Measurements from ENCODE around the gene AVP.

AVP gene

DNA sequence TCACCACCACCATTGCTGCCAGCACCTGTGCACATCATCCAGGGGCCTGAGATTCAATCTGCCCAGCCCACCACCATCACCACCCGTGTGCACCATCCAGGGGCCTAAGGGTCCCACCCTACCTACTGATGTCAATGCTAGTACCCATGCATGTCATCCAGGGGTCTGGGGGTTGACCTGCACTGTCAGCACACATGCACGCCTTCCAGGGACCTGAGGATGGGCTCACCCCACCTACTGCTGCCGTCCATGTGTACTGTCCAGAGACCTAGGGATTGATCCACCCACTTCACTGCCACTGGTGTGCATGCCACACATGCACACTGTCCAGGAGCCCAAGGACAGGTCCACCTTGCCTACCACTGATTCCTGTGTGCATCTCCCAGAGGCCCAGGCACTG lies 25.0 kb downstream of the AVP start:
- in situ Hi-C loops (cut with MboI; ENCODE audit: low sequenced_read_pairs): no loop called here

DNA sequence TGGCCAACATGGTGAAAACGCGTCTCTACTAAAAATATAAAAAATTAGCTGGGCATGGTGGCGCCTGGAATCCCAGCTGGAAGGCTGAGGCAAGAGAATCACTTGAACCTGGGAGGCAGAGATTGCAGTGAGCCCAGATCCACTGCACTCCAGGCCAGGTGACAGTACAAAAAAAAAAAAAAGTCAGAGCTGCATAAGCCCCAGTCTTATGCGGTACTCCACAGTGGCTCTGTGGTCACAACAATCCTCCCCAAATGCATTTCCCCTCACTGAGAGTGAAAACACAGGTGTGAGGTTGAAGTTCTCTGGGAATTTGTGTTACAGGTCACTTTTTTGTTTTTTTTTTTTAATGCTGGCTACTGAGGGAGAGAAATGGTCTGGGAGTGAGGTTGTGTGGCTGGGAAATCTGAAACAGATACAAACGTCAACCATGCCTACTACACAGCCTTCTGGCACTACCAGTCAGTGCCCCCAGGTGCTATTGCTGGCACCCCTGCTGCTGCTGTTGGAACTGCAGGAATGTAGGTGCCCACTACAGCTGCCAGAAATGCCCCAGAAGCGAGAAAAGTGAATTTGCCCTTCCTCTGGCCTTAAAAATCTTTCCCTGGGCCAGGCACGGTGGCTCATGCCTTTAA lies 33.0 kb downstream of the AVP start:
- in situ Hi-C loops (cut with MboI; ENCODE audit: low sequenced_read_pairs): no loop called here

DNA sequence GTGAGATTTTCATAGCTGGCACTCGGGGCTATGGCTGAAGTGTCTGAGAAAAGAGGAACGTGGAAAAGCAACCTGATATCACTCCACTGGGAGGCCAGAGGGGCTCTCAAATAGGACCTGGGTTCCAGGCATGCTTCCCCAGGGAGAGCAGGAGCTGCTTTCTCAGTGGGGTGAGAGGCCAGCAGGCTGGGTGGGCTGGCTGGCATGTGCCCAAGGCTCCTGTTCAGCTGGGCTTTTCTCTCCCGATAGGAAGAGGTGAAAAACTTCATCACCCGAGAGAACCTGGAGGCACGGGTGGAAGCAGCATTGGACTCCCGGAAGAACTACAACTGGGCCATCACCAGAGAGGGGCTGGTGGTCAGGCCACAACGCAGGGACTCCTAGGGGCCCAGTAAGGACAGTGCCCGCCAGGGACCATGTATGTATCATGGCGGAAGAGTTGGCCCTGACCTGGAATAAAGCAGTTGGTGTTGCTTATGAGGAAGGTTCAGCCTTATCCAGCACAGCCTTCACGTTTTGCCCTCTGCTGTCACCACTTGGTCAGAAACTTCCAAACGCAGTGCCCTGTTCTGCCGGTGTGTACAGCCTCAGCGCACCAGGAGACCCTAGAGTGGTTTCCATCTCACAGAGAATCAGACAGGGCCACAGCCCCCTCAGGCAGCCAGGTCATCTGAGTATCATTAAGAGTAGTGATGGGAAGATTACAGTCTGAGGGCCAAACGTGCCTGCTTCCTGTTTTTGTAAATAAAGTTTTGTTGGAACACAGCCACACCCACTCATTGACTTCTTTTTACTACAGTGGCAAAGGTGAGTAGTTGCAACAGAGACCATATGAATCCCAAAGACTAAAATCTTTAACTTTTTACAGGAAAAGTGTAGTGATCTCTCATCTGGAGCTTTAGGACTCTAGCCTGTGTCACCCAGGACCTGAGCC lies 36.8 kb downstream of the AVP start:
- in situ Hi-C loops (cut with MboI; ENCODE audit: low sequenced_read_pairs): no loop called here

DNA sequence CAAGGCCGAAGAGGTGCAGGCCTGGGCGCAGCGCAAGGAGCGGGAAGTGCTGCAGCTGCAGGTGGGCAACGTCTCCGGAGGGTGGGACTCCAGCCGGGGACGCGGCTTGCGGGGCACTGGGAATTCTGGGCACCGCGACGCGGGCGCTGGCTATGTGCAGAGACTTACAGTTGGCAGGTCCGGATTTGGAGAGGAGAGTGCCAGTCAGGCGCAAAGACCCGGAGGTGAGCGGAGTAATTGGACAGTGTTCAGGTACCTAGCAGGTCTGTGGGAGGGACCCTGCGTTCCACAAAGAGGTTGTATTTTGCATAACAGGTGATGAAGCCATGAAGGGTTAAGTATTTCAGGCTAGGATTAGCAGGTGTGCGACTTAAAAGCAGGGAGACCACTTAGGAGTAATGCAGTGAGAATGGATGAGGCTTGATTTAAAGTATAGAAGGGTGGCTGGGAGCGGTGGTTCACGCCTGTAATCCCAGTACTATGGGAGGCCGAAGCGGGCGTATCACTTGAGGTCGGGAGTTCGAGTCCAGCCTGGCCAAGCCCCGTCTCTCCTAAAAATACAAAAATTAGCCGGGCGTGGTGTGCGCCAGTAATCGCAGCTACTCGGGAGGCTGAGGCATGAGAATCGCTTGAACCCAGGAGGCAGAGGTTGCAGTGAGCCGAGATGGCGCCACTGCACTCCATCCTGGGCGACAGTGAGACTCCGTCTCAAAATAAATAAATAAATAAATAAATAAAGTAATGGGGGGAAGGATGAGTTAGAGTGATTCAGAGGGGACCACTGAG lies 37.7 kb downstream of the AVP start:
- in situ Hi-C loops (cut with MboI; ENCODE audit: low sequenced_read_pairs): no loop called here

DNA sequence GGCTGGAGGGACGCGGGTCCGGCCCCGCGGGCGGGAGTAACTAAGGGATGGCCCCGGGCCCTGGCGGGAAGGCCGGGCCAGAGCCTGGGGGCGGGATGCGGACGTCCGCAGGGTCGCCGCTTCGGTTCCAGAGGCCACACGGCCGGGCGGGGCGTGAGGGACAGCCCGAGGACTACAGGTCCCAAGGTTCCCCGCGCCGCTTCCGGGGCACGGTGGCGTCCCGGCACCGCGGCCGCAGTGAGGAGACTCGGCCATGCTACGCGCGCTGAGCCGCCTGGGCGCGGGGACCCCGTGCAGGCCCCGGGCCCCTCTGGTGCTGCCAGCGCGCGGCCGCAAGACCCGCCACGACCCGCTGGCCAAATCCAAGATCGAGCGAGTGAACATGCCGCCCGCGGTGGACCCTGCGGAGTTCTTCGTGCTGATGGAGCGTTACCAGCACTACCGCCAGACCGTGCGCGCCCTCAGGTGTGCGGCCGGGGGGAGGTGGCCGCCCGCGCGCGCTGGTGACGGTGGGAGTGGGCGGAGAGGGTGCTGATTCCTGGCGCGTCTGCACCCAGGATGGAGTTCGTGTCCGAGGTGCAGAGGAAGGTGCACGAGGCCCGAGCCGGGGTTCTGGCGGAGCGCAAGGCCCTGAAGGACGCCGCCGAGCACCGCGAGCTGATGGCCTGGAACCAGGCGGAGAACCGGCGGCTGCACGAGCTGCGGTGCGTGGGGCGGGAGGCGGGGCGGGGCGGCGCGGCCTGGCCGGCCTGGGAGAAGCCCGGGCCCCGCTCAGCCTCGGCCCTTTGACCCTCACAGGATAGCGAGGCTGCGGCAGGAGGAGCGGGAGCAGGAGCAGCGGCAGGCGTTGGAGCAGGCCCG lies 38.5 kb downstream of the AVP start, which contains the start of gene MRPS26:
MRPS26 (plus strand) TSS at position 237 of the 861 bp plus-strand sequence; CDS start at position 254, 17 bp downstream.
- in situ Hi-C loops (cut with MboI; ENCODE audit: low sequenced_read_pairs): no loop called here

GRCh38 chr20:3045042-3045815 lies 39.3 kb downstream of the AVP start:
- in situ Hi-C loops (cut with MboI; ENCODE audit: low sequenced_read_pairs): no loop called here

- in situ Hi-C loops (cut with MboI; ENCODE audit: low sequenced_read_pairs): no loop called here
These were observed 40.1 kb downstream of the AVP start for GRCh38 chr20:3044336-3044965.

DNA sequence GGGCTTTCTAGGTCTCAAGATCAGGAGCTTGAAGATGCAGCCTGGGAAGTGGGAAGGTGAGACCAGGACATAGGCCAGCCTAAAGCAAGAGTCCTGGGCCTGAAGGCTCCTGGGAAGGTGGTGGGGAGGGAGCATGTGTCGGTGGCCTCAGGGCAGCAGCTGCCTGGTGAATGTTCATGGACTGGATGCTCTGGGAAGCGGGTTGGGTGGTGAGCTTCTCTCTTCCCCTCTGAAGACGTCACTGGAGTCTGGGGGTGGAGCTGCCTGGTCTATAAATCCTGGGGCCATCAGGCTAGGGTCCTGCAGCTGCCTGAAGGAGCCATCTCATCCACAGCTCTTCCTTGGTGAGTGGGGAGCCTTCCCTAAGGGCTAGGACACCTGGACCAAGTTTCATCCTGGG lies 41.2 kb downstream of the AVP start, which contains the start of gene GNRH2:
GNRH2 (plus strand) TSS at position 301 of the 400 bp plus-strand sequence. CDS start 793 bp downstream, outside the sequence.
- in situ Hi-C loops (cut with MboI; ENCODE audit: low sequenced_read_pairs): no loop called here

DNA sequence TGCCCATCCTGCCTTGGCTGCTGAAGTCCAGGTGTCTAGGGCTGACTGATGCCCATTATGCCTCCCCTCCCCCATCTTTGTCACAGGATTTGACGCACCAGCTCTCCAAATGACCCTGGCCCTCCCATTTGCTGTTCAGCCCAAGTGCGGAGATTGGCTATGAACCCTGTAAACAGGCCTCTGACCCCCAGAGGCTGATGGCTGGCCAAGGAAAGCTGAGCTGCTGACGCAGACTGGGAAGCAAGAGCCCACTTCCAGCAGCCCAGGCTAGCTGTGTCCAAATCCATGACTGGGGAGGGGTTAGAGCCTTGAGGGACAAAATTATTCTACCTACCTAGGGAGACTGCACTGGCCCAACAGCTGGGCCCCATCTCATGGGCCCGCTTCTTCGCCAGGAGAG lies 41.9 kb downstream of the AVP start:
- in situ Hi-C loops (cut with MboI; ENCODE audit: low sequenced_read_pairs): no loop called here

- in situ Hi-C loops (cut with MboI; ENCODE audit: low sequenced_read_pairs): no loop called here
These were observed 42.6 kb downstream of the AVP start for GRCh38 chr20:3041854-3042409.

- in situ Hi-C loops (cut with MboI; ENCODE audit: low sequenced_read_pairs): no loop called here
These were observed 44.4 kb downstream of the AVP start for GRCh38 chr20:3040086-3040485.

DNA sequence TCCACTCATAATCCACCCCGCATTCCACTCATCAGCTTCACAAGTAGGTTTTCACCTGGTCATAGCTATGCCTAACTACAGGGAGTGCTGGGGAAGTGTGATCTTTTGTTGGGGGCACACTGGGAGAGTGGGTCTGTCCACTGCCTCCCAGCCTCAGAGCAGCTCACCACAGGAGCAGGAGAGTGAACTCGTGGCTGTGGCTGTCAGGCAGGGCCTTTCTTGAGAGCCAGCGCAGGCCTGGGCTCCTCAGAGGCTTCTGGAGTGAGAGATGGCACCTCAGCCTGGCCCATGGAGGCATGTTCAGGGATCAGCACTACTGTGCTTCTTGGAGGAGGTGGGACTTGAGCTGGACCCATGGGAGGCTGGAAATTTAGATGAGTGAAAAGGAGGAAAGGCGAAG lies 45.1 kb downstream of the AVP start:
- in situ Hi-C loops (cut with MboI; ENCODE audit: low sequenced_read_pairs): no loop called here

DNA sequence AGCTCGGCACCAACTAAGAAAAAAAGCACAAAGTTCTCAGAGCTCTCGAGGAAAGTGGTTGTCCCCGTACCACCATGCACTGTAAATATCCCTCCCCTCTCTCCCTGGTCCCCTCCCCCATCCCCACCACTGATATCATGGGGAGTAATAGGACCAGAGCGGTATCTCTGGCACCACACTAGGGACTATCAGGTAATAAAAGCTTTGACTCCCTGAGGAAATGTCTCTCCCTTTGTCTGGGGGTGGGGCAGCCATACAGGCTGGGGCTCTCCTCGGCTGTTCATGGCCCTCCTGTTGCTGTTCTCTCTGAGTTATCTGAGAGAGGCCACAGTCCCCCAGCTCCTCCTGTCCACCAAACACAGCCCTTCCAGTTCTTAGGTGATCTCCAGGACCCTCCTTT lies 46.1 kb downstream of the AVP start:
- in situ Hi-C loops (cut with MboI; ENCODE audit: low sequenced_read_pairs): no loop called here

DNA sequence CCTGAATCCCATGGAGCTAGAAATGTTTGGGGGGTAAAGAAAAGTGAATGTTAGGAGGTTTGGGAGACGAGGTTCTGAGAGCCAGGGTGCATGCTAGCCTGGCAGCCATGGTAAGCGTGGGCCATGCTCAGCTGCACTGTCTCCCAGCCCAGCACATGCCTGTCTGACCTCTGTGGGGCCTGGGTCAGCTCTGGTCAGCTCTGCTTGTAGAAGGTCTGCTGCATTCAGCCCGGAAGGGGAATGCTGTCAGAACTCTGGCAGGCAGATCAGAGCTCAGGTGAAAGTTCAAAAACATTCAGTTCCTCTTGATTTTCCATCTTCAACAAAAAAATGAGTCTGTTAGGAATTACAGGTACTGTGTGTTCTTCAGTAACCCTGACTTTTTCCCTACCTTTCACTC lies 46.9 kb downstream of the AVP start:
- in situ Hi-C loops (cut with MboI; ENCODE audit: low sequenced_read_pairs): no loop called here

DNA sequence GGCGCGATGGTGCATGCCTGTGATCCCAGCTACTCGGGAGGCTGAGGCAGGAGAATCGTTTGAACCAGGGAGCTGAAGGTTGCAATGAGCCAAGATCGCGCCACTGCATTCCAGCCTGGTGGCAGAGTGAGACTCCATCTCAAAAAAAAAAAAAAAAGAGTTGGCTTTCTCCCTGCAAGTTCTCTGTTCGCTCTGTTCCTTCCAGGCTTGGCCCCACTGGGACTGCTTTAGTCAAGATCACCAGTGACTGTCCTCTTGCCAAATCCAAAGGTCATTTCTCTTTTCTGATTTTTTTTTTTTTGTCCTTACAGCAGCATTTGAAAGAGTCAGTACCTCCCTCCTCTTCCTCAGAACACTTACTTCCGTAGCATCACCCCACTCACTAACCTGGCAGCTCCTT lies 51.9 kb downstream of the AVP start:
- in situ Hi-C loops (cut with MboI; ENCODE audit: low sequenced_read_pairs): no loop called here

All from HL-60/S4 treated with phorbol 12-myristate 13-acetate at 8.2 ng/mL for 4 days and 3 days (cell line).